ENCODE results near the gene UFD1. TPM values are rescaled to one million over a fixed set of nuclear protein-coding genes. Genes with fewer than 3 reads are reported as not detected.

The UFD1 gene
- total and polyA plus RNA-seq, 9 of the 15 experiments (the other 6 are each of a cell fraction or from before 2014, with no cell fraction given), result 238 to 645 (median 363) TPM

DNA sequence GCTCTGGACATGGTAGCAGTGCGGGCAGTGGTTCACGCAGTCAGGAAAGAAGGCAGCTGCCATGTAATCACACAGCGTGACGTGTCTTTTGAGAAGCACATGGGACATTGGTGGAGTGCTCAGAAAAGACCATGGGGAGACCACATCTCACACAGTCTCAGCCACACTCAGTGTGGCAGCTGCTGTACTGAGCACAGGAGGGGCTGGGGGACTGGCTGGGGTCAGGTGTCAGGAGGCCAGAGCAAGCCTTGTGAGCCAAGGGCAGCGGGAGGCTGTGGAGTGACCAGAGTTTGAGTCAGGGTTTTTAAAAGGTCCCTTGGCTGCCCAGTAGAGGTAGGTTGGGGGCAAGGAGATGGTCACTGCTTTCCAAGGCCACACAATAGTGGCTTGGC is 26.7 kb upstream of the UFD1 start (continued):
- no peak for TF ChIP-seq FOXA3 (CRISPR knock-in tag; conservative IDR thresholded peaks at IDR 0.05 in 1 of 2, IDR thresholded peaks at IDR 0.05 in 1 of 2)
- TF ChIP-seq IRF2 (CRISPR knock-in tag; IDR thresholded peaks at IDR 0.05), result peak; percentile 71; the same call in 1 of the 2 replicates
- TF ChIP-seq, protein P1, sequence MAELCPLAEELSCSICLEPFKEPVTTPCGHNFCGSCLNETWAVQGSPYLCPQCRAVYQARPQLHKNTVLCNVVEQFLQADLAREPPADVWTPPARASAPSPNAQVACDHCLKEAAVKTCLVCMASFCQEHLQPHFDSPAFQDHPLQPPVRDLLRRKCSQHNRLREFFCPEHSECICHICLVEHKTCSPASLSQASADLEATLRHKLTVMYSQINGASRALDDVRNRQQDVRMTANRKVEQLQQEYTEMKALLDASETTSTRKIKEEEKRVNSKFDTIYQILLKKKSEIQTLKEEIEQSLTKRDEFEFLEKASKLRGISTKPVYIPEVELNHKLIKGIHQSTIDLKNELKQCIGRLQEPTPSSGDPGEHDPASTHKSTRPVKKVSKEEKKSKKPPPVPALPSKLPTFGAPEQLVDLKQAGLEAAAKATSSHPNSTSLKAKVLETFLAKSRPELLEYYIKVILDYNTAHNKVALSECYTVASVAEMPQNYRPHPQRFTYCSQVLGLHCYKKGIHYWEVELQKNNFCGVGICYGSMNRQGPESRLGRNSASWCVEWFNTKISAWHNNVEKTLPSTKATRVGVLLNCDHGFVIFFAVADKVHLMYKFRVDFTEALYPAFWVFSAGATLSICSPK (IDR thresholded peaks at IDR 0.05; ENCODE audit: borderline replicate concordance), result no peak
- TF ChIP-seq, protein P2, sequence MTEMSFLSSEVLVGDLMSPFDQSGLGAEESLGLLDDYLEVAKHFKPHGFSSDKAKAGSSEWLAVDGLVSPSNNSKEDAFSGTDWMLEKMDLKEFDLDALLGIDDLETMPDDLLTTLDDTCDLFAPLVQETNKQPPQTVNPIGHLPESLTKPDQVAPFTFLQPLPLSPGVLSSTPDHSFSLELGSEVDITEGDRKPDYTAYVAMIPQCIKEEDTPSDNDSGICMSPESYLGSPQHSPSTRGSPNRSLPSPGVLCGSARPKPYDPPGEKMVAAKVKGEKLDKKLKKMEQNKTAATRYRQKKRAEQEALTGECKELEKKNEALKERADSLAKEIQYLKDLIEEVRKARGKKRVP (CRISPR knock-in tag; IDR thresholded peaks at IDR 0.05), result no peak
- no peak for TF ChIP-seq FIP1L1 (IDR thresholded peaks at IDR 0.05; ENCODE audit: low read depth, low read length, poor library complexity, severe bottlenecking)
- no peak for TF ChIP-seq IFI16 (CRISPR knock-in tag; IDR thresholded peaks at IDR 0.05)
- no peak for TF ChIP-seq NUFIP1 (IDR thresholded peaks at IDR 0.05; ENCODE audit: partially characterized antibody)
- no peak for TF ChIP-seq RBM17 (IDR thresholded peaks at IDR 0.05; ENCODE audit: borderline replicate concordance, low read depth, low read length)
- TF ChIP-seq YBX1 (IDR thresholded peaks at IDR 0.05), result no peak
- peak; percentile 13; the same call in 1 of the 2 replicates for TF ChIP-seq MYNN (IDR thresholded peaks at IDR 0.05)
- TF ChIP-seq MYNN (CRISPR knock-in tag; IDR thresholded peaks at IDR 0.05), result no peak
- TF ChIP-seq, protein P3, sequence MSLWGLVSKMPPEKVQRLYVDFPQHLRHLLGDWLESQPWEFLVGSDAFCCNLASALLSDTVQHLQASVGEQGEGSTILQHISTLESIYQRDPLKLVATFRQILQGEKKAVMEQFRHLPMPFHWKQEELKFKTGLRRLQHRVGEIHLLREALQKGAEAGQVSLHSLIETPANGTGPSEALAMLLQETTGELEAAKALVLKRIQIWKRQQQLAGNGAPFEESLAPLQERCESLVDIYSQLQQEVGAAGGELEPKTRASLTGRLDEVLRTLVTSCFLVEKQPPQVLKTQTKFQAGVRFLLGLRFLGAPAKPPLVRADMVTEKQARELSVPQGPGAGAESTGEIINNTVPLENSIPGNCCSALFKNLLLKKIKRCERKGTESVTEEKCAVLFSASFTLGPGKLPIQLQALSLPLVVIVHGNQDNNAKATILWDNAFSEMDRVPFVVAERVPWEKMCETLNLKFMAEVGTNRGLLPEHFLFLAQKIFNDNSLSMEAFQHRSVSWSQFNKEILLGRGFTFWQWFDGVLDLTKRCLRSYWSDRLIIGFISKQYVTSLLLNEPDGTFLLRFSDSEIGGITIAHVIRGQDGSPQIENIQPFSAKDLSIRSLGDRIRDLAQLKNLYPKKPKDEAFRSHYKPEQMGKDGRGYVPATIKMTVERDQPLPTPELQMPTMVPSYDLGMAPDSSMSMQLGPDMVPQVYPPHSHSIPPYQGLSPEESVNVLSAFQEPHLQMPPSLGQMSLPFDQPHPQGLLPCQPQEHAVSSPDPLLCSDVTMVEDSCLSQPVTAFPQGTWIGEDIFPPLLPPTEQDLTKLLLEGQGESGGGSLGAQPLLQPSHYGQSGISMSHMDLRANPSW (CRISPR knock-in tag; IDR thresholded peaks at IDR 0.05), result no peak
- TF ChIP-seq SRSF7 (optimal IDR thresholded peaks at IDR 0.05; ENCODE audit: low read depth, low read length), result no peak
